HG03060 (cell line): ENCODE results near the gene ZFX.

Experiments used
- ATAC-seq: cut with Tn5 transposase; IDR thresholded peaks from one replicate; pipeline ENCODE4 v1.9.1; 2021; ENCODE audit warnings: low read depth, moderate number of reproducible peaks; ENCODE audit not compliant: unreplicated experiment

ZFX gene

DNA sequence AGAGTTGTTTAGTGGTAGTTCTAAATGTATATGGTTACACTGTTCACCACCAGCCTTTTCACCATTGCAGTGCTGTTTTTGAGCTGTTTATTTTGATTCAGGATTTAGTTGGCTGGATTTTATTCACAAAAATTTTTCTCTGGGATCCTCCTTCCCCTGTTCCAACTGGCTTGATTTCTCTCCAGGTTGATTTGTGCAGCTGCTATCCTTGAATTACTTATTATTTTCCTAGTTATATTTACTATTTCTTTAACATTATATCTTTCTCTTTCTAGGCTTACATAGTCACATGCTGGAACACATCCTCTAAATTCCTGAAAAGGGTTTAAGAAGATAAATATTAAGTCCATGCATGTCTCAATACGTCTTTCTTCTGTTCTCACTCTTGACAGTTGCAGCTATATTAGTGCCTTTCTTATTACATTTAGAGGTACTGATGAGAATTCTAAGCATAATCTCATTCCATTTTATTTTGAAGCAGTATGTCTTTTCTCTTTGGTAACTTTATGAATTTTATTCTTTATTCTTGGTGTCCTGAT, 82.2 kb downstream of the ZFX start:
- ATAC-seq: no peak

DNA sequence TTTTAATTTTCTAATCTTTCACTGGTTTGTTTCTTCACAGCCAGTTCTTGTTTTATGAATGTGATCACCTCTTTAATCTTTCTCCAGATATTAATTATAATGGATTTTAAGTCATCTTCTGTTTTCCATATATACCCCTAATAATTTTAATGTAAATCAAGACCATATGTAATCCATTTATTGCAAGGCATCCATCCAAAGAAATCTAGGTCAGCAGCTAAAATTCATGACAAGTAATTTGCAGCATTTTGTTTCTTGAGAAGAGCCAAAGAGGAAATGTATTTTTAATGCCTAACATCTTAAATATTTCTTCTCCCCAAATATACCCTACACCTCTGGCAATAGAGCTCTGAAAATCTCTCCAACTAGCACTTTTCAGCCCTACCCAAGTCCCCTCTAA, 83.3 kb downstream of the ZFX start:
- no peak for ATAC-seq

DNA sequence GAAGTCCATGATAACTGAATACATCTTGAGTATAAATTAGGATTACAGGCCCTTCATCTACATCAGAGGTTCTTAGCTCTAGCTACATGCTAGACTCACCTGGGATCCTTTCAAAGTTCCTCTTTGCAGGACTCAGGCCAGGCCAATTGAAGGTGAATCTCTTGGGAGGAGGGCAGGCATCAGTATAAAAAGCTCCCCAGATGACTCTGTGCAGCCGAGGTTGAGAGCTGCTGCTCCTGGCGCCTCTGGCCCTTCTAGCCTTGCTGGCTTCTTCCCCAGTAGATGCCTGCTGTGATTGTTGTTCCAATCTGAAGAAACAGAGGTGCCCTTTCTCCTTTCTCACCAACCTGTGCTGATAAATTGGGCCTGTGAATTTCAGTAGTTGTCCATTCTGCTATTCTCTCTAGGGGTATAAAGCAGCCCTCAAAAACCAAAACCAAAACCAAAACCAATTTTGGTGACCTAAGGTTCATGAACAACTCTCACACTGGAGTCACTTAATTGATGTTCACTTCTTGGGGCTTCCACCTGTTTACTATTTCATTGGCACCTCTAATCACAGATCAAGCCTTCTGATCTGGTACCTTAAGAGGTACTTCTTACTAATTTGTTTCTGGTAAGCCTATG, 85.7 kb downstream of the ZFX start:
- no peak for ATAC-seq

DNA sequence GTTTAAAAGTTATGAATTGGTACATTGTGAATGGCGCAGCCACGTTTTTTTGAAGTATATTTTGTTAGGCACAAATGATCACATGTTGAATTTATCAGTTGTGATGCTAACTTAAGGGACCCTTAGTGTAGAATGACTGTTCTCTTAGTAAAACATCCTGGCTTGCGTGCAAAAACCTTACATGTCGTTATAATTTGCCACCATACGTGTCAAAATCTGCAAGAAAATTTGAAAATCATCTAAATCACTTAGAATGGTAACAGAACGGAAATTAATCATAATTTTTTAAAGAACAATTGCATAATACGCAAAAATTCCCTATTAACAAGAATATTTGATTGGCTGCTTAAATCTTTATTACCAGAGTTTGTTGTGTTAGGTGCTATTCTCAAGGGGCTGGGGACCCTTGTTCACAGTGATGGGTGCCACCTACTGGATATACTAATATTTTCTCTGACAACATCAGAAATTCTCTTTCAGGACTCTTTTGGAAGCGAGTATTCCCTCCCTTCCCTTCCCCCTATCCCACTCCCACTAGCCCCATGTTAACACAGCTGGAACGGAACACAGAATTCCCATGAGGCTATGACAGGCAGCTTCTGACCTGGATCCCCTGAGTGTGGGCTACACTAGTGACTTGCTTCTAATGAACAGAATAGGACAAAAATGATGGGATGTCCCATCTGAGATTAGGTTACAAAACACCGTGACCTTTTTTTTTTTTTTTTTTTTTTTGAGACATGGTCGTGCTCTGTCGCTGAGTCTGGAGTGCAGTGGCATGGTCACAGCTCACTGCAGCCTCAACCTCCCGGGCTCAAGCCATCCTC, 92.5 kb downstream of the ZFX start:
- ATAC-seq: no peak

DNA sequence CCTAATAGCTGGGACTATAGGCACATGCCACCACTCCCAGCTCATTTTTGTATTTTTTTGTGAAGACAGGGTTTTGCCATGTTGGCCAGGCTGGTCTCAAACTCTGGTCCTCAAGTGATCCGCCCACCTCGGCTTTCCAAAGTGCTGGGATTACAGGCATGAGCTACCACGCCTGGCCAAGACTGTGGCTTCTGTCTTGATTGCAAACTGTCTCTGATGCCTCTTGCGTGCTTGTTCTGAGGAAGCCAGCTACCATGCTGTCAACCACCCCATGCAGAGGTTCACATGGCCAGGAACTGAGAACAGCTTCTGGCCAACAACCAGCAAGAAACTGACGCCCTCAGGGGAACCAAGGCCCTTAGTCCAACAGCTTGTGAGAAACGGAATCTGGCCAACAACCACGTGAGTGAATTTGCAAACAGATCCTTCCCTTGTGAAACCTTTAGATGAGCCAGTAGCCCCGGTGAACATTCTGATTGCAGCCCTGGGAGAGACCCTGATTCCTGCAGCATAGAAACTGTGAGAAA, 93.2 kb downstream of the ZFX start:
- ATAC-seq: peak; percentile 84

DNA sequence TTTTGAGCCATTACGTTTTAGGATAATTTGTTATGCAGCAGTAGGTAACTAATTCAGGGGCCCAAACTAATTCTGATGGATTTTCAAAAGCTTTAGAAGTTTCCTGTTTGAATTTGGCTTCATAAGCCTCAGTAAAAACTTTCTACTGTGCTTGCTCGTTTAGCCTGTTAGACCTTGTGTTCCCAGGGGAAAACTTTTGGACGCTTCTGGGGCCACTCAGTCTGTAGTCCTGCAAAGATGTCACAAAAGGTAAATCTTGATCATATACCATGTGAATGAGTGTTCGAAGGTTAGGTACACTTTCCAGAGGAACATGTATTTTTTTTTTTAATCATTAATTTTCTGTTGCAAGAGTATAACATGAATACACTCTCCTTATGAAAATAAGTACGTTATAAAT, 93.7 kb downstream of the ZFX start:
- ATAC-seq: peak; percentile 7

DNA sequence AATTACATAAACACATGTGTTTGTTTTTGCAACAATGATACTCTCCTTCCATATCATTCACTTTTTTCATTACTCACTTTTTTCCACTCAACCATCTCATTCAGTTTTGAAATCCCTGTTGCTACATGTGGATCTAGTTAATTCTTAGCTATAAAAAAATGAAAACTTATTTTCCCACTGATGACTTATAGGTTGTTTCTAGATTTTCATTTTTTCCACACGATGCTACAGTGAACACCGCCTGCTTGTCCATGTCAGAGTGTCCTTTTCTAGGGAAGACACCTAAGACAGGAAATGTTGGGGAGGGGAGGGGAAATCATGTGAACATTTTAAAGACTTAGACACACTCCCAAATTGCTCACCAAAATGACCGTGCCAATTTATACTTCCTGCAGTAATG, 94.2 kb downstream of the ZFX start:
- no peak for ATAC-seq

DNA sequence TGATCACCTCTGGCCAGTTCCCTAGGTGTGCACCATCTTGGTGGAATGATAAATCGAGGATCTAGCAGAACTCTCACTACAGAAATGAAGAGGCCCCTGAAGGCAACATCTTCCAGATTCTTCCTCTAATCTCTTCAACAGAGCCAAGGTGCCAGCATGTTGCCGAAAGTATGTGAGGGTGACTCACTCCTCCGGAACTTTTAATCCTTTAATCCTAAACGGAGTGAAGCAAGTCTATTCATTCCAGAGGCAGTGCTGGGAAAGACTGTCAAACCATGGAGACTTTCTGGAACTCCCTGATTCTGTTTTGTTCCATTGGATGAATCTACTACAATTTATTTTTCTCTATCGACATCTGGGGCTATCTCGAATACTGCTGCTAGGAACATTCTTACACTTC, 95.7 kb downstream of the ZFX start:
- ATAC-seq: no peak

DNA sequence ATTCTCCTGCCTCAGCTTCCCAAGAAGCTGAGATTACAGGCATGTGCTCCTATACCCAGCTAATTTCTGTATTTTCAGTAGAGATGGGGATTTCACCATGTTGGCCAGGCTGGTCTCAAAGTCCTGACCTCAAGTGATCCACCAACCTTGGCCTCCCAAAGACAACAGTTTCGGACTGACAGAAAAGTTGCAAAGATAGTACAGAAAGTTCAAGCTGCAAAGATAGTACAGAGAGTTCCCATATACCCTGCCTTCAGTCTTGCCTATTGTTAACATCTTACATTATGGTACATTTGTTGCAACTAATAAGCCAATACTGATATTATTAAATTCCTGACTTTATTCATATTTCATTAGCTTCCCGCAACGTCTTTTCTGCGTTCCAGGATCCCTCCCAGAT, 98.5 kb downstream of the ZFX start:
- ATAC-seq: no peak

DNA sequence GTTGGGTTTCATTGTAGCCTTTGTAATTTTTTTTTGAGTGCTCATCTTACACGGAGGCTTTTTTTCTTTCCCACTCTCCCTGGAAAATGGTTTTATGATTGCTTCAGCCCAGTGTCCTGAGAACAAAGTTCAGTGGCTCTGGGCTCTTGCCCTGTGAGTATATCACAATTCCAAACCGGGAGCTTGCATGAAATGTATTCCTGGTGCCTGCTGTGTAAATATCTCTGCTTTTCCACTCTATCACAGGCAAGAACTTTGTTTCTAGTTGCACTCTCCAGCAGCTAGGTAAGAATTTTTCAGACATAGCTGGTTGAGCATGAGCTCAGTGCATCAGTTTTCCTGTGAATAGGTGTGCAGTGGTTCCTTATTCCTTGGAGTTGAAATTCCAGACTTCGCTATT, 103.5 kb downstream of the ZFX start:
- ATAC-seq: no peak

DNA sequence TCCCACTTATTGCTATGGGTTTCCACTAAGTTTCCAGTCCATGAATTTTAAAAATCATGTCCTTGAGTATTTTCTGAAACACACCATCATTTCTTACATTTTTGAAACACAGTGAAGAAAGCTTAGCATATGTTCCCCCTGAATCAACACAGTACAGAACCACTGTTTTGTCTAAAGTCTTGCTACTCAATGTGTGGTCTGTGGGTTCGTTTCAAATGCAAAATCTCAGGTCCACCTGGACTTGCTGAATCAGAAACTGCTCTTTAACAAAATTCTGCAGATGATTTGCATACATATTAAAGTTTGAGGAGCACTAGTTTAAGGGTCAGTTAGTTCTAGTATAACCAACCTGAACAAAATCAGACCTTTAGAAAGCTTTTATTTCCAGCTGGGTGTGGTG, 103.9 kb downstream of the ZFX start:
- no peak for ATAC-seq

DNA sequence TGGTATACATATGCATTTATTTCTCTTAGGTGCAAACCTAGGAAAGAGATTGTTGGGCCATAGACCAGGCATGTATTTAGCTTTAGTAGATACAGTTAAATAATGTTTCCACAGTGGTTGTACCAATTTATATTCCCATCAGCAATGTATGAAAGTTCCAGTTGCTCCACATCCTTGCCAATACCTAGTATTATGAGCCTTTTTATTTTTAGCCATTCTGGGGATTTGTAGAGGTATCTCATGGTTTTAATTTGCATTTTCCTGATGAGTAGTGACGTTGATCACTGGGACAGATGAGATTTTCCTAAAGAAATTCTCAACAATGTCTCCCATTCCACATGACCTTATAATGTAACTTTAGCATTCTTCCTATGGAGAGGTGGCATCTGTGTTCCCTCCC, 107.5 kb downstream of the ZFX start:
- no peak for ATAC-seq

DNA sequence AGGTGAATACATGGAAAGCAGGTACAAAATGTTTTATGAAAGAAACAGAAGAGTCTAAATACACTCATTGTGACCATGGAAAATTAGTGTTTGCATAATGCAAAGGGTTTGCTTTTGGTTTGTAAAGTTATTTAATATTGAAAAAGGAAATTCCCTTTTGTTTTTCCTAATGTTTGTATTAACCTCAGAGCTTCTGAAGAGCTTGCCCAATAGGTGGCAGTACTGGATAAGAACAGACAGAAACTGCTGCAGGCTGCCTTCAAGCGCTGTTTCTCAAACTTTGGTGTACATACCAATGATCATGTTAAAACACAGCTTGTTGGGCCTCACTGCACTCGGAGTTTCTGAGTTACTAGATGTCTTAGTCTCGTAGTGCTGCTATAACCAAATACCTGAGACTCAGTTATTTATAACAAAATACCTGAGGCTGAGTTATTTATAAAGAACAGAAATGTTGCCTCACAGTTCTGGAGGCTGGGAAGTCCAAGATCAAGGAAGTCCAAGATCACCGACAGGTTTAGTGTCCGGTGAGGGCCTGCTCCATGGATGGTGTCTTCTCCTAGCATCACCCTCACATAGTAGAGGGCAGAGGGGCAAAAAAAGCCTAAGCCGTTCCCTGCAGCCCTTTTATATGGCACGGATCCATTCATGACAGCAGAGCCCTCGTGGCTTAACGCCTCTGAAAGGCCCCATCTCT, 110.2 kb downstream of the ZFX start:
- ATAC-seq: no peak

DNA sequence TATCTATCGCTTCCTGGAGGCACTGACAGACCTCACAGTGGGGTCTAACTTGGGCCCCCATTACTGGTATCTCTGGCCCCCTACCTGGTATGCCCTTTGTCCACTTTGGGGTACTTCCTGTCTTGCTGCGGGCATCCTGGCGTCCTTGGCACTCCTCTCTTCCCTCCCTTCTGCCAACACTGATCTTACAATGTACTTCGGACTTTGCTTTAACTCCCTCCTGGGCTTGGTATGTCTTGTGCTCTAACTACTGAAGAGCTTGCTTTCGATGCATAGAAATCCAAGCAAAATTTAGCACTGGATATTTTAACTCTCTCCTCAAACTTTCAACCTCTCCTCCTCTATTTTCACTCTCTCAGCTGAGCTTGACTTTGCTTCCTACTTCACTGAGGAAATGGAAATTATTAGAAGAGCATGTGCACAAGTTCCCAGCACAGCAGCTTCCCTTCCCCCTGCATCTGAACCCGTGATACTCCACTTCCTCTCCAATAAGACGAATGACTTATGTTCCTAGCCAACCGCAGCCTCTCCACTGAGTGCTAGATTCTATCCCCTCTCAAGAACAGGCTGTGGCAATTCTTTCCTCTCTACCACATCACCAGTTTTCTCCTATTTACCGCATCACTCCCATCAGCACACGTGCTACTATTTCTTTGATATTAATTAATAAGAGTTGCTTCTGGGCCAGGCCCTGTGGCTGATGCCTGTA, 111.5 kb downstream of the ZFX start:
- ATAC-seq: no peak

DNA sequence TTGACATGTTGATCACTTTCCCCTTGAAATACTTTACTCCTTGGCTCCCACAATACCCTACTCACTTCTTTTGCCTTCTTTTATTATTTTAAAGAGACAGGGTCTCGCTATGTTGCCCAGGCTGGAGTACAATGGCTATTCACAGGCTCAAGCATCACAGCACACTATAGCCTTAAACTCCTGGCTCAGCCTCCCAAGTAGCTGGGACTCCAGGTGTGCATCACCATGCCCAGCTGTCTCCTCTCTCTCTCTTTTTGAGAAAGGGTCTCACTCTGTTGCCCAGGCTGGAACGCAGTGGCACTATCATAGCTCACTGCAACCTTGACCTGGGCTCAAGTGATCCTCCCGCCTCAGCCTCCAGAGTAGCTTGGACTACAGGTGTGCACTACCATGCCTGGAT, 112.8 kb downstream of the ZFX start:
- no peak for ATAC-seq

DNA sequence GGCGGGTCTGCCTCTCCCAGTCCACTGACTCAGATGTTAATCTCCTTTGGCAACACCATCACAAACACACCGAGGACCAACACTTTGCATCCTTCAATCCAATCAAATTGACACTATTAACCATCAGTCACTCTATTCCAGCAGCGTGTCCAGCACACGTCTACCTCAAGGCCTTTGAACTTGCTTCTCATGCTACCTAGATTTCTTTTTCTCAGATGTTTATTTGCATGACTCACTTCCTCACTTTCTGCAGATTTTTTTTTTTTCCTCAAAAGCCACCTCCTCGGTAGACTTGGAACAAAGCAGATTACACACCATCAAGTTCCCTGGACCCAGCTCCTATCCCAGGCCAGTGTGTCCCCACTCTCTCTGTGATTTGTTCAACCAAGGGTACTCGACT, 114.9 kb downstream of the ZFX start:
- ATAC-seq: no peak
